Esophagus muscularis mucosa (tissue), 4 donors: ENCODE data around the gene FAM124B.

ENCODE experiments used
- EP300 ChIP-seq: sonication (generic); formaldehyde crosslinking; IDR thresholded peaks from one replicate; pipeline ENCODE4 v1.6.1; 2017; ENCODE audit warnings: antibody characterized with exemption
- POLR2A ChIP-seq: fragments of 450-650 bp; IDR thresholded peaks from one replicate; pipeline ENCODE4 v1.6.1; 2017; ENCODE audit warnings: antibody characterized with exemption, moderate library complexity, mild to moderate bottlenecking, low read depth
- POLR2AphosphoS5 ChIP-seq, 2 donors: sonication (generic); formaldehyde crosslinking; IDR thresholded peaks; one replicate each; pipeline ENCODE4 v1.6.1; 2017; ENCODE audit warnings: antibody characterized with exemption in 2 of 2
- TF ChIP-seq, protein P1 (sequence below), 3 experiments: fragments of 200-600 bp in 2 of 3; fragments of 450-650 bp in 1 of 3; sonication (generic) in 2 of 3; IDR thresholded peaks; one replicate each; pipeline ENCODE4 v1.5.1; 2017 to 2019; ENCODE audit warnings: antibody characterized with exemption in 3 of 3, mild to moderate bottlenecking in 2 of 3, moderate library complexity in 1 of 3

DNA sequence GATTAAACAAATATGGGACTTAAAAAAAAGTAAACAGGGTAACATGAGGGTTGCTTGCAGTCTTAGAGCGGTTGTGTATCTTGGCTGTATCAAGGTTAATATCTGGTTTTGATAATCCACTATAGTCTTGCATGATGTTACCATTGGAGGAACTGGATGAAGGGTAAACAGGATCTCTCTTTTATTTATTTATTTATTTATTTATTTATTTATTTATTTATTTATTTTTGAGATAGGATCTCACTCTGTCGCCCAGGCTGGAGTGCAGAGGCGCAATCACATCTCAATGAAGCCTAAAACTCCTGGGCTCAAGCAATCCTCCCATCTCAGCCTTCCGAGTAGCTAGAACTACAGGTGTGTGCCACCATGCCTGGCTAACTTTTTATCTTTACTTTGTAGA is 42.9 kb upstream of the FAM124B start:
- TF ChIP-seq, protein P1, sequence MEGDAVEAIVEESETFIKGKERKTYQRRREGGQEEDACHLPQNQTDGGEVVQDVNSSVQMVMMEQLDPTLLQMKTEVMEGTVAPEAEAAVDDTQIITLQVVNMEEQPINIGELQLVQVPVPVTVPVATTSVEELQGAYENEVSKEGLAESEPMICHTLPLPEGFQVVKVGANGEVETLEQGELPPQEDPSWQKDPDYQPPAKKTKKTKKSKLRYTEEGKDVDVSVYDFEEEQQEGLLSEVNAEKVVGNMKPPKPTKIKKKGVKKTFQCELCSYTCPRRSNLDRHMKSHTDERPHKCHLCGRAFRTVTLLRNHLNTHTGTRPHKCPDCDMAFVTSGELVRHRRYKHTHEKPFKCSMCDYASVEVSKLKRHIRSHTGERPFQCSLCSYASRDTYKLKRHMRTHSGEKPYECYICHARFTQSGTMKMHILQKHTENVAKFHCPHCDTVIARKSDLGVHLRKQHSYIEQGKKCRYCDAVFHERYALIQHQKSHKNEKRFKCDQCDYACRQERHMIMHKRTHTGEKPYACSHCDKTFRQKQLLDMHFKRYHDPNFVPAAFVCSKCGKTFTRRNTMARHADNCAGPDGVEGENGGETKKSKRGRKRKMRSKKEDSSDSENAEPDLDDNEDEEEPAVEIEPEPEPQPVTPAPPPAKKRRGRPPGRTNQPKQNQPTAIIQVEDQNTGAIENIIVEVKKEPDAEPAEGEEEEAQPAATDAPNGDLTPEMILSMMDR (IDR thresholded peaks at IDR 0.05) = no peak
- TF ChIP-seq POLR2AphosphoS5 (IDR thresholded peaks at IDR 0.05) (no peak), EP300 (no peak), POLR2A (no peak)
